ENCODE results near the gene SF3B4. TPM values are rescaled to one million over a fixed set of nuclear protein-coding genes. Genes with fewer than 3 reads are reported as not detected.

SF3B4 gene
- total RNA-seq, 1 experiment from 2014 or later: 127 TPM

DNA sequence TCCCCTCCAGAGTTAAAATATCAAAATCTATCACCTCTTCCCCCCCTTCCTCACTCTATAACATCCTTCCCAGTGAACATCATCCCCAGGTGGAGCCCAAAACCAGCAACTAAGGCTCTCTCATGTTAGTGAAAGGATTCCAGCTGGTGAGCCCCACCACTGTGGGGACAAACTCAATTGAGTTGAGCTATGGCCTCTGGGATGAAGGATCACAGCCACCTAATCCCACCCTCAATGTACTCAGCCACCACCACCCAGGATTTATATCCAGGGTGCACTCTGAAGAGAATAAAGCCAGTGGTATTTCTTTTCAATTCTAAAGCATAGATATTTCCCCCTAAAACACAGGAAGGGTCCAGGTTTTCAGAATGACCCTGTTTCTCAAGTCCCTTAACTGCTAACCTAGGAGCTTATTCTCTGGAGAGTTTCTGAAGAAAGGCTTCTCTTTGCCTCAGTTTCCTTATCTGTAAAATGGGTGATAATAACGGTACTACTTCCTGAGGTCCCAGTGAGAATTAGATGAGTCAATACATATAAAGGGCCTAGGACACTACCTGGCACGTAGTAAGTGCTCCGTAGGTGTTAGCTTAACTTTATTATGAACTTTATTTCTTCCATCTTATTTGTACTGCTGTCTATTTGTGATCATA lies 43.9 kb downstream of the SF3B4 start:
- no peak overlapping the region for H3K23ac ChIP-seq (ENCODE audit: insufficient read length, low read depth, low read length)
- Mint-ChIP-seq H3K4me1 (peaks cover 0 to 3% of the 10 kb centered on the region in 2 experiments; a peak in 1 of 4 replicates), H3K27me3 (ENCODE audit: low read depth) (no peaks in the 10 kb centered on the region), H3K27ac (peak overlapping the region in 2 of 3 experiments; percentile 9 to 49; a peak in 1 of 7 replicates), H3K4me3 (no peak overlapping the region), H3K9me3 (no peaks in the 10 kb centered on the region), H3K36me3 (ENCODE audit: insufficient read depth in 1 of 3, low read depth in 3 of 3) (no peaks in the 10 kb centered on the region)
- no peak for TF ChIP-seq CTCF (conservative IDR thresholded peaks at IDR 0.05)
- H3K27me3 ChIP-seq (ENCODE audit: insufficient read depth, low read length): no peaks in the 10 kb centered on the region
- H3K14ac ChIP-seq (ENCODE audit: insufficient read depth, low read length): no peak overlapping the region
- H3K79me2 ChIP-seq (ENCODE audit: insufficient read depth, low read length): no peaks in the 10 kb centered on the region
- peaks cover 3% of the 10 kb centered on the region; the same call in 1 of the 2 replicates for H3K4me1 ChIP-seq (ENCODE audit: insufficient read depth, low read length)
- no peak for DNase-seq
- peaks cover 19% of the 10 kb centered on the region for H3K23me2 ChIP-seq (ENCODE audit: insufficient read length, low read depth, low read length, poor library complexity, severe bottlenecking)
- no peak overlapping the region for H4K91ac ChIP-seq (ENCODE audit: insufficient read length, low read depth, low read length)
- no peak overlapping the region for H3T11ph ChIP-seq (ENCODE audit: low read length)
- H2BK5ac ChIP-seq (ENCODE audit: insufficient read length, low read length): no peak overlapping the region
- H3K18ac ChIP-seq (ENCODE audit: insufficient read length, low read depth, low read length): no peak overlapping the region
- no peaks in the 10 kb centered on the region for H3K9me3 ChIP-seq (ENCODE audit: control insufficient read depth, low read depth, low read length)
- no peak overlapping the region for H2AK5ac ChIP-seq (ENCODE audit: insufficient read length, low read length)
- no peak overlapping the region for H2AFZ ChIP-seq (ENCODE audit: low read length)
- no peak overlapping the region for H4K8ac ChIP-seq (replicated peaks; ENCODE audit: insufficient read length, low read depth, low read length)
- no peak overlapping the region for H3K4ac ChIP-seq (ENCODE audit: low read depth, low read length)
- no peak overlapping the region for H2BK15ac ChIP-seq (ENCODE audit: low read depth, low read length)
- H4K5ac ChIP-seq (ENCODE audit: insufficient read length, low read depth, low read length): no peak overlapping the region
- no peaks in the 10 kb centered on the region for H4K20me1 ChIP-seq (ENCODE audit: control insufficient read depth, insufficient read depth, insufficient read length)
- WGBS (ENCODE audit: extremely low coverage, insufficient read length, low lambda C conversion rate): no CpG with 5 or more reads among the region's 3 CpGs
- no peak overlapping the region for H2BK120ac ChIP-seq (ENCODE audit: low read depth, low read length, poor library complexity, severe bottlenecking)
- no peak overlapping the region for H3K9ac ChIP-seq (ENCODE audit: extremely low read depth, insufficient read length, low read length)
- H2BK12ac ChIP-seq (ENCODE audit: insufficient read length, low read depth, low read length): no peak overlapping the region
- no peaks in the 10 kb centered on the region for H3K79me1 ChIP-seq (ENCODE audit: insufficient read depth, low read depth, low read length, poor library complexity, severe bottlenecking)
- no peak overlapping the region for H3K56ac ChIP-seq (ENCODE audit: insufficient read length, low read depth, low read length)
- H3K4me2 ChIP-seq (ENCODE audit: insufficient read depth, insufficient read length, low read length): no peak overlapping the region
- no peak overlapping the region for H3K27ac ChIP-seq (ENCODE audit: insufficient read length, low read depth, low read length)
- no peak overlapping the region for H2BK20ac ChIP-seq (ENCODE audit: low read depth, low read length, poor library complexity, severe bottlenecking)
